ENCODE data around the gene S100G. TPM values are rescaled to one million over a fixed set of nuclear protein-coding genes. Genes with fewer than 3 reads are reported as not detected.

Gene S100G
- total RNA-seq, 3 donors from 2014 or later = not detected

DNA sequence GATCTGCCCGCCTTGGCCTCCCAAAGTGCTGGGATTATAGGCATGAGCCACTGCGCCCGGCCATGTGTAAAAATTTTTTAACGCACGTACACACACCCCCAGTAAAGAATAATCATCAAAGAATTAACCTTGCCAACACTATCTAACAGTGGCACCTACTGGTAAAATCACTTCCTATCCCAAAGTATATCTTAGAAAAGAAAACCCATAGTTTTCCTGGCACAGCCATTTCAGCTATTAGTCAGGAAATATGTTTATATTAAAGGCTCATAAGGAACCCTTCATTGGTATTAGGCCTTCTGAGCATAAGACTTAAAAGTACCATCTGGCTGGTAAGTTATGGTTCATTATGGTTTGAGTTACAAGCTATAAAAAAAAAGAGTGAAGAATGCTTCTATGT is 14.1 kb downstream of the S100G start:
- ATAC-seq = no peak
- H3K9me3 Mint-ChIP-seq = no peaks in the 10 kb centered on the region

DNA sequence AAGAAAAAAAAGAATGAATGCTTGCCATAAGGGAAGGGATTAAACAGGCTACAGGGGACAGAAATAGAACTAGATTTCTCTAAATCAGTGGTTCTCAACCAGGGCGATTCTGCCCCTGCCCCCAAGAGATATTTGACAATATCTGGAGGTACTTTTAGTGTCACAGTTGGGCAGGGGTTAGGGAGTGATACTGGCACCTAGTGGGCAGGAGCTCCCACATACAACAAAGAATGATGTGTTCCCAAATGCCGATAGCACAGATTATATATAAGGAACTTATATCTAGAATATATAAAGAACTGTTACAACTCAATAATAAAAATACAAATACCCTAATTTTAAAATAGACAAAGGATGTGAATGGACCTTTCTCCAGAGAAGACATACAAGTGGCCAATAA is 14.7 kb downstream of the S100G start:
- Mint-ChIP-seq H3K36me3 (ENCODE audit: insufficient read depth) (no peaks in the 10 kb centered on the region), H3K4me1 (ENCODE audit: low read depth) (no peaks in the 10 kb centered on the region), H3K9me3 (no peaks in the 10 kb centered on the region), H3K4me3 (no peak overlapping the region), H3K27me3 (ENCODE audit: low read depth) (no peaks in the 10 kb centered on the region)
- DNase-seq (no peak), ATAC-seq (no peak)

More for the DNA sequence above, 14.1 kb downstream of the S100G start:
- DNase-seq = no peak
- Mint-ChIP-seq H3K4me3 (no peak overlapping the region), H3K4me1 (ENCODE audit: low read depth) (no peaks in the 10 kb centered on the region), H3K36me3 (ENCODE audit: insufficient read depth) (peaks cover 1% of the 10 kb centered on the region), H3K27me3 (ENCODE audit: low read depth) (no peaks in the 10 kb centered on the region)

DNA sequence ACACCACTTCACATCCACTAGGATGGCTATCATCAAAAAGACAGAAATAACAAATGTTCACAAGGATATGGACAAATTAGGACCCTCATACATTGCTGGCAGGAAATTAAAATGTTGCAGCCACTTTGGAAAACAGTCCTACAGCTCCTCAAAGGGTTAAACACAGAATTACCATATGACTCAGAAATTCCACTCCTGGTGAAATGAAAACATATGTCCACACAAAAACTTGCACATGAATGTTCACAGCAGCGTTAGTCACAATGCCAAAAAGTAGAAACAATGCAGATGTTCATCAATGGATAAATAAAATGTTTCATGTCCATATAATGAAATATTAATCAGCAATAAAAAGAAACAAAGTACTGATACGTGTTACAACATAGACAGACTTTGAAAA is 15.1 kb downstream of the S100G start:
- Mint-ChIP-seq H3K27me3 (ENCODE audit: low read depth) (no peaks in the 10 kb centered on the region), H3K4me3 (no peak overlapping the region), H3K9me3 (no peaks in the 10 kb centered on the region), H3K4me1 (ENCODE audit: low read depth) (no peaks in the 10 kb centered on the region), H3K36me3 (ENCODE audit: insufficient read depth) (no peaks in the 10 kb centered on the region)
- DNase-seq (no peak), ATAC-seq (no peak)

DNA sequence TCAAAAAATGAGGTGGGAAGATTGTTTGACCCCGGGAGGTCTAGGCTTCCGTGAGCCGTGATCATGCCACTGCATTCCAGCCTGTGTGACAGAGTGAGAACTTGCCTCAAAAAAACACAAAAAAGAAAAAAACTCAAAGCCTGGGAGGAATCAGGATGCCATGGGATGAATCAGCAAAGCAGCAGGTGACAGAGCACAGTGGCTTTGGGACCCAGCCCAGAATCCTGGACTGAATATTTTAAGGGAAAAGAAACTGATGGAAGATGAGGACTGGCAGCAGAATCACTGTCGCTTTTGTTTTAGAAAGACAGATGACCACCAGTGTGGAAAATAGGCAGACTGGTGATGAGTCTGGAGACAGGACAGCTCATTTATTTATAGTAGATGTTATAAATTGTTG is 16.6 kb downstream of the S100G start:
- H3K9me3 Mint-ChIP-seq = no peaks in the 10 kb centered on the region
- DNase-seq (no peak), ATAC-seq (no peak)
- H3K27me3 Mint-ChIP-seq (ENCODE audit: low read depth) = no peaks in the 10 kb centered on the region
- H3K36me3 Mint-ChIP-seq (ENCODE audit: insufficient read depth) = no peaks in the 10 kb centered on the region
- no peaks in the 10 kb centered on the region for H3K4me1 Mint-ChIP-seq (ENCODE audit: low read depth)
- no peak overlapping the region for H3K4me3 Mint-ChIP-seq

DNA sequence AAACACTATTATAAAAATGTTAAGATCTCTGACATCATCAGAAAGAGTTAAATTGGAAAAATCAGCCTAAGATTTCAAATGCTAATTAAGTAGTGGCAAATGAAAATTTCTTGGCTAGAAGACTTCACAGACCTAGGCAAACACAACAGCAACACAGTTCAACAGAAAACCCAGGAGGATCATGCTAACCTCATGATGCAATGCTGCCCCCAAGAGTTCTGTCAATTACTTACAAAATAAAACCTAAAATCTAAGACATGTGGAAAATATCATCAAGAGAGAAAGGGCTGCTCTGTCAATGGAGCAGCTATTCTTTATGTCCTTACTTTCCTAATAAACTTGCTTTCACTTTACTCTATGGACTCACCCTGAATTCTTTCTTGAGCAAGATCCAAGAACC is 21.0 kb downstream of the S100G start:
- Mint-ChIP-seq H3K27me3 (ENCODE audit: low read depth) (no peaks in the 10 kb centered on the region), H3K9me3 (no peaks in the 10 kb centered on the region), H3K36me3 (ENCODE audit: insufficient read depth) (no peaks in the 10 kb centered on the region), H3K4me3 (no peak overlapping the region), H3K4me1 (ENCODE audit: low read depth) (no peaks in the 10 kb centered on the region)
- no peak for DNase-seq
- no peak for ATAC-seq

DNA sequence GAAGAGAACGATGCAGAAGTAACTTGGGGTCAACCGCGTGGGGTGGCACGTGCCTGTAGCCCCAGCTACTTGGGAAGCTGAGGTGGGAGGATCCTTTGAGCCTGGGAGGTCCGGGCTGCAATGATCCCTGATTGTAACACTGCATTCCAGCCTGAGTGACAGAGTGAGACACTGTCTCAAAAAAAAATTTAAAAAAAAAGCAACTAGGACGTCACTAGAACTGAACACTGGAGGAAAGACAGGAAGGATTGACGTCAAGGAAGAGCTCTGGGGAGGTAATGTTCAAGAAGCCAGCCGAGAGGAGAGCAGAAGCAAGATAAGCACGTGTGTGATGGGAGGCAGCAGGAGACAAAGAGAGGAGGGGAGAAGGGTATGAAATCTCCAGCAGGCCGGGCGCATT is 28.7 kb downstream of the S100G start:
- Mint-ChIP-seq H3K9me3 (no peaks in the 10 kb centered on the region), H3K4me1 (ENCODE audit: low read depth) (no peaks in the 10 kb centered on the region), H3K4me3 (no peak overlapping the region), H3K27me3 (ENCODE audit: low read depth) (no peaks in the 10 kb centered on the region), H3K36me3 (ENCODE audit: insufficient read depth) (peaks cover 6% of the 10 kb centered on the region)
- no peak for ATAC-seq
- no peak for DNase-seq

DNA sequence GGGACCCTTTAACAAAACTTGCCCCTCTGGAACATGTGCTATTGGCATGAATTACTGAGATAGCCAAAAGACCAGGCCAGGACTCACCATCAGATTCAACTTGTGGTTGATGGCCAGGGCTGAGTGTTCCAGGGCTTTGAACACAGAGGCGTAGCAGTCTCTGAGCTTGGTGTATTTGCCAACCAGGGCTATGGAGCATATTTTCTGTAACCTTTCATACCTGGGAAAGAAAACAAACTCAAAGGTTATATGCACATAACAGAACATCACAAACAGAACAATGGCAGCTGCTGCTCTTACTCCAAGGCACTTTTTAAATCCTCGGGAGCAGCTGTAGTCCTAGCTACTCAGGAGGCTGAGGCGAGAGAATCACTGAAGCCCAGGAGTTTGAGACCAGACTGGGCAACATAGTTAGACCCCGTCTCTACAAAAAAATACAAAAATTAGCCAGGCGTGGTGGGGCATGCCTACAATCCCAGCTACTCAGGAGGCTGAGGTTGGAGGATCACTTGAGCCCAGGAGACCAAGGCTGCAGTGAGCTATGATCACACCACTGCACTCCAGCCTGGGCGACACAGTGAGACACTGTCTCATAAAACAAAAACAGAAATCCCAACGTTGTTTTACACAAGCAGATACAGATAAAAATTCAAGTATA is 33.2 kb downstream of the S100G start:
- Mint-ChIP-seq H3K4me3 (no peak overlapping the region), H3K4me1 (ENCODE audit: low read depth) (no peaks in the 10 kb centered on the region), H3K36me3 (ENCODE audit: insufficient read depth) (peaks cover 6% of the 10 kb centered on the region), H3K9me3 (no peaks in the 10 kb centered on the region), H3K27me3 (ENCODE audit: low read depth) (no peaks in the 10 kb centered on the region)
- ATAC-seq = no peak
- DNase-seq = no peak

DNA sequence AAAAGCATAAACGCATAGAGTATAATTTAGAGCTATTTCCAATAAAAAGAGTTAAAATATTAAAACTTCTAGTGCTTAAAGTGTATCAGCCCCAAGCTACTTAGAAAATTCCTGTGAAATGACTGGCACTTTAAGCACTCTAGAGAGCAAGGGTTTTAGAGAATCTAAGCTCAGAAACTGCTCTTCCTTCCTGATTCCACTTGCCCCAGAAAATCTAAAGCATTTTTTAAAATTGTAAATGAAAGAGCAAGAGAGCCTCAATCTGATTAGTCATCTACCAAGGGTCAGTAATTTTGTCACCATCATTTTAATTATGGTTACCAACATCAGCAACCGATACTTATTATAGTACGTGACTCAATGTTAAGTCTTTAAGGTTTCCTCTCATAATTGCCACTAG is 37.6 kb downstream of the S100G start:
- no peaks in the 10 kb centered on the region for H3K36me3 Mint-ChIP-seq (ENCODE audit: insufficient read depth)
- H3K9me3 Mint-ChIP-seq = no peaks in the 10 kb centered on the region
- H3K4me1 Mint-ChIP-seq (ENCODE audit: low read depth) = no peaks in the 10 kb centered on the region
- DNase-seq (no peak), ATAC-seq (no peak)
- H3K4me3 Mint-ChIP-seq = no peak overlapping the region
- no peaks in the 10 kb centered on the region for H3K27me3 Mint-ChIP-seq (ENCODE audit: low read depth)

DNA sequence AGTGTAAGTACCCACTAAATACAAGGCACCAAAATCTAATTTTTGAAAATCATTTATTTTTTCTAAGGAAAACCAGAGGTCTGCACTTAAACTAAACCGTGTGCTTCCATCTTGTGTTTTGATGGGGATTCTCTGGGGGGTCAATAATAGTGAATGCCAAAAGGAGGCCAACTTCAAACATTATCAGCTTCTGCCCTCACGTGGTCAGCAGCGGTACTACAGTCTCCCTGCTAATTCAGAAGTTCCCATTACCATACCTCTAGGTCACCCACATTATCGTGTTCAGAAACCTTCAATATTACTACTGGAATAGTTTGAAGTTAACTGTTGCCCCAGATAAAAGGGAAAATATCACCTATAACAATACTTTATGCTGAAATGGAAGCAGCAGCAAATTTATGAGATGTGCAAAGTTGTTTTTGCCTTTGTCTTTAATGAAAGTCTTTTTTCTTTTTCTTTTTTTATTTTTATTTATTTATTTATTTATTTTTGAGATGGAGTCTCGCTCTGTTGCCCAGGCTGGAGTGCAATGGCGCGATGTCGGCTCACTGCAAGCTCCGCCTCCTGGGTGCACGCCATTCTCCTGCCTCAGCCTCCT is 45.2 kb downstream of the S100G start:
- no peaks in the 10 kb centered on the region for H3K36me3 Mint-ChIP-seq (ENCODE audit: insufficient read depth)
- no peak overlapping the region for H3K4me3 Mint-ChIP-seq
- H3K27me3 Mint-ChIP-seq (ENCODE audit: low read depth) = no peaks in the 10 kb centered on the region
- peak; percentile 69 for DNase-seq
- ATAC-seq = peak in 1 of 2 donors; percentile 71
- no peaks in the 10 kb centered on the region for H3K9me3 Mint-ChIP-seq
- H3K4me1 Mint-ChIP-seq (ENCODE audit: low read depth) = no peaks in the 10 kb centered on the region

DNA sequence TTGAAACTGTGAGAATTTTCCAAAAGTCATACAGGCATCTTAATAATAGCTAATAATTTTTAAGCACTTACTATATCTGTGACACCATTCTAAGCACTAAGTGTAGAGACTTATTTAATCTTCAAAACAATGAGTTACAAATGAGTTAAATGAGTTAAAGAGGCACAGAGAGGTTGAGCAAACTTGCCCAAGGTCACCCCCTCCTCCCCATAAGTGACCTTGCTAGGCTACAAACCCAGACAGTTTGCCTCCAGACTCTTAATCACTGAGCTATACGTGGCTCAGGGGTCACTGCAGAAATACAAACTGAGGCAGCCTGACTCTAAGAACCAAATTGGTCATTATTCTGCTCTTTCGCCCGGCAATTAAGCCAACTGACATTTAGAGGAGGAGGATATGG is 47.0 kb downstream of the S100G start:
- Mint-ChIP-seq H3K27me3 (ENCODE audit: low read depth) (no peaks in the 10 kb centered on the region), H3K36me3 (ENCODE audit: insufficient read depth) (no peaks in the 10 kb centered on the region), H3K4me1 (ENCODE audit: low read depth) (no peaks in the 10 kb centered on the region), H3K9me3 (no peaks in the 10 kb centered on the region), H3K4me3 (no peak overlapping the region)
- ATAC-seq = no peak
- no peak for DNase-seq

DNA sequence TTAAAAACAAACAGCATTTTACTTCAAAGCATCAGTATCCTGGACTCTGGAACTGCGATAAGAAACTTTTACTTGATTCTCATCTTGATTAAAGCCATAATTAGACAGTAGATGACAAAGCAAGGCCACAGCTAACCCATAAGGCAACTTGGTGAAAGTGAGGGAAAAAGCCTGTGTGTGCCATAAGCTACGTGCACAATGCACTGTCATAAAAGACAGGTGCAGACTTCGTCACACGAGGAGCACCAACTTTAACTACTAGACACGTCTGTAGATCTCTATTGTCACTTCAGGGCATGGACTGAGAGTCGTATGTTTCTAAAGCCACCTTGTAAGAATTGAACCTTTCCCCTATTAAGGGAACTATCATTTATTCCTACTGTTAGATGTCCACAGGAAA is 49.4 kb downstream of the S100G start:
- H3K9me3 Mint-ChIP-seq = no peaks in the 10 kb centered on the region
- no peaks in the 10 kb centered on the region for H3K4me1 Mint-ChIP-seq (ENCODE audit: low read depth)
- H3K27me3 Mint-ChIP-seq (ENCODE audit: low read depth) = no peaks in the 10 kb centered on the region
- no peak for DNase-seq
- no peak for ATAC-seq
- no peaks in the 10 kb centered on the region for H3K36me3 Mint-ChIP-seq (ENCODE audit: insufficient read depth)
- H3K4me3 Mint-ChIP-seq = no peak overlapping the region

DNA sequence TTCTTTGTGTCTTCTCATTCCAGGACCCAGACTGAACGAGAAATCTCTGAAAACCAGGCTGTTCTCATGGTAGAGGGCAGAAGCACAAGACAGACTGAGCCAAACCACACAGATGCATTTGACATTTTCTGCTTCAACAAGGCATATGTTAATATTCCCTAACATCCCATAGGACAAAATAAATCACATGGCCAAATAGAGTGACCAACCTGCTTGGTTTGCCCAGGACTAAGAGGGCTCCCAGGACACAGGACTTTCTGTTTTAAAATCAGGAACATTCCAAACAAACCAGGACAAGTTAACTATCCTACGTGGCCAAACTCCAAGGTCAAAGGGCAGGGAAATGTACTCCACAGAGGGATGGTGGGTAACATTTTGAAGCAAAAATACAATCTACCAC is 50.8 kb downstream of the S100G start:
- Mint-ChIP-seq H3K36me3 (ENCODE audit: insufficient read depth) (no peaks in the 10 kb centered on the region), H3K4me3 (no peak overlapping the region), H3K27me3 (ENCODE audit: low read depth) (no peaks in the 10 kb centered on the region), H3K4me1 (ENCODE audit: low read depth) (no peaks in the 10 kb centered on the region), H3K9me3 (no peaks in the 10 kb centered on the region)
- DNase-seq = no peak
- no peak for ATAC-seq

DNA sequence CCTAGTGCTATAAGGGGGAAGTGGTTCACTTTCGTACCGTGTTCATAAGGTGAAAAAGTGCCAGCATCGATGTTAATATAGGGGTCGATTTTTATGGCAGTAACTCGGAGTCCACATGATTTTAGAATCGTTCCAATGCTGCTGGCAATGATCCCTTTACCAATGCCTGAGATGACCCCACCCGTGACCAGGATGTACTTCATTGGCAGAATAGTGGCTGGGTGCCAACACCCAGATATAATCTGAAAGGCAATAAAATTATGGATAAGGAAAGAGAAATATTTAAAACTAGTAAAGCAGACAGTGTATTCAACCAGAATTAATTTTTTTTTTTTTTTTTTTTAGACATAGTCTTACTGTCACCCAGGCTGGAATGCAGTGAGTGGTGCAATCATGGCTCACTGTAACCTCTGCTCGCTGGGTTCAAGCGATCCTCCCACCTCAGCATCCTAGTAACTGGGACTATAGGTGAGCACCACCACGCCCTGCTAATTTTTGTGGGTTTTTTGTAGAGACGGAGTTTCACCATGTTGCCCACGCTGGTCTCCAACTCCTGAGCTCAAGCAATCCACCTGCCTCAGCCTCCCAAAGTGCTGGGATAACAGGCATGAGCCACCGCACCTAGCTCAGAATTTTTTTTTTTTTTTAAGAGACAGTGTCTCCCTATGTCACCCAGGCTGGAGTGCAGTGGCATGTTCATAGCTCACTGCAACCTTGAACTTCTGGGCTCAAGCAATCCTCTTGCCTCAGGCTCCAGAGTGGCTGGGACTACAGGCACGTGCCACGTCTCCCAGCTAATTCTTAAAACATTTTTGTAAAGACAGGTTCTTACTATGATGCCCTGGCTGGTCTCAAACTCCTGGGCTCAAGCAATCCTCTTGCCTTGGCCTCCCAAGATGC is 53.0 kb downstream of the S100G start:
- ATAC-seq (no peak), DNase-seq (no peak)
- H3K27me3 Mint-ChIP-seq (ENCODE audit: low read depth) = no peaks in the 10 kb centered on the region
- H3K36me3 Mint-ChIP-seq (ENCODE audit: insufficient read depth) = no peaks in the 10 kb centered on the region
- no peaks in the 10 kb centered on the region for H3K9me3 Mint-ChIP-seq
- H3K4me3 Mint-ChIP-seq = no peak overlapping the region
- H3K4me1 Mint-ChIP-seq (ENCODE audit: low read depth) = no peaks in the 10 kb centered on the region
